ENCODE data around the gene TRIM17. TPM values are rescaled to one million over a fixed set of nuclear protein-coding genes. Genes with fewer than 3 reads are reported as not detected.

TRIM17 gene
- total and polyA plus RNA-seq, 9 of the 15 experiments (the other 6 are each of a cell fraction or from before 2014, with no cell fraction given), result not detected

GRCh38 chr1:228417483-228418203 lies 982 bp upstream of the TRIM17 start (continued):
- TF ChIP-seq ZBTB40 (IDR thresholded peaks at IDR 0.05) (no peak), ZBTB40 (CRISPR knock-in tag; IDR thresholded peaks at IDR 0.05) (no peak), HES1 (IDR thresholded peaks at IDR 0.05; ENCODE audit: low read depth) (no peak), ZBTB43 (CRISPR knock-in tag; IDR thresholded peaks at IDR 0.05) (no peak), KDM5B (IDR thresholded peaks at IDR 0.05; ENCODE audit: insufficient replicate concordance, low read depth, low read length) (no peak), ZBTB17 (CRISPR knock-in tag; IDR thresholded peaks at IDR 0.05) (0 out of 2 replicates have a peak, but pooled peaks have one; percentile 49), SRF (CRISPR knock-in tag; IDR thresholded peaks at IDR 0.05) (peak in 1 of 2 experiments; percentile 91; a peak in 1 of 4 replicates), CBX2 (IDR thresholded peaks at IDR 0.05; ENCODE audit: insufficient read depth, low read length, poor library complexity, severe bottlenecking) (no peak)
- TF ChIP-seq, protein P1, sequence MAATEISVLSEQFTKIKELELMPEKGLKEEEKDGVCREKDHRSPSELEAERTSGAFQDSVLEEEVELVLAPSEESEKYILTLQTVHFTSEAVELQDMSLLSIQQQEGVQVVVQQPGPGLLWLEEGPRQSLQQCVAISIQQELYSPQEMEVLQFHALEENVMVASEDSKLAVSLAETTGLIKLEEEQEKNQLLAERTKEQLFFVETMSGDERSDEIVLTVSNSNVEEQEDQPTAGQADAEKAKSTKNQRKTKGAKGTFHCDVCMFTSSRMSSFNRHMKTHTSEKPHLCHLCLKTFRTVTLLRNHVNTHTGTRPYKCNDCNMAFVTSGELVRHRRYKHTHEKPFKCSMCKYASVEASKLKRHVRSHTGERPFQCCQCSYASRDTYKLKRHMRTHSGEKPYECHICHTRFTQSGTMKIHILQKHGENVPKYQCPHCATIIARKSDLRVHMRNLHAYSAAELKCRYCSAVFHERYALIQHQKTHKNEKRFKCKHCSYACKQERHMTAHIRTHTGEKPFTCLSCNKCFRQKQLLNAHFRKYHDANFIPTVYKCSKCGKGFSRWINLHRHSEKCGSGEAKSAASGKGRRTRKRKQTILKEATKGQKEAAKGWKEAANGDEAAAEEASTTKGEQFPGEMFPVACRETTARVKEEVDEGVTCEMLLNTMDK (IDR thresholded peaks at IDR 0.05; ENCODE audit: borderline replicate concordance, insufficient read depth, low read depth, low read length, poor library complexity, severe bottlenecking), result no peak

All from K562 (cell line).